GM12801 (cell line): ENCODE data around the gene EGF.

Source experiments
- TF ChIP-seq, protein P1 (sequence below): IDR thresholded peaks from one replicate; pipeline ENCODE4 v1.5.1; 2011; ENCODE audit warnings: control low read depth; ENCODE audit not compliant: insufficient read length; ENCODE audit errors: extremely low read depth

The EGF gene

DNA sequence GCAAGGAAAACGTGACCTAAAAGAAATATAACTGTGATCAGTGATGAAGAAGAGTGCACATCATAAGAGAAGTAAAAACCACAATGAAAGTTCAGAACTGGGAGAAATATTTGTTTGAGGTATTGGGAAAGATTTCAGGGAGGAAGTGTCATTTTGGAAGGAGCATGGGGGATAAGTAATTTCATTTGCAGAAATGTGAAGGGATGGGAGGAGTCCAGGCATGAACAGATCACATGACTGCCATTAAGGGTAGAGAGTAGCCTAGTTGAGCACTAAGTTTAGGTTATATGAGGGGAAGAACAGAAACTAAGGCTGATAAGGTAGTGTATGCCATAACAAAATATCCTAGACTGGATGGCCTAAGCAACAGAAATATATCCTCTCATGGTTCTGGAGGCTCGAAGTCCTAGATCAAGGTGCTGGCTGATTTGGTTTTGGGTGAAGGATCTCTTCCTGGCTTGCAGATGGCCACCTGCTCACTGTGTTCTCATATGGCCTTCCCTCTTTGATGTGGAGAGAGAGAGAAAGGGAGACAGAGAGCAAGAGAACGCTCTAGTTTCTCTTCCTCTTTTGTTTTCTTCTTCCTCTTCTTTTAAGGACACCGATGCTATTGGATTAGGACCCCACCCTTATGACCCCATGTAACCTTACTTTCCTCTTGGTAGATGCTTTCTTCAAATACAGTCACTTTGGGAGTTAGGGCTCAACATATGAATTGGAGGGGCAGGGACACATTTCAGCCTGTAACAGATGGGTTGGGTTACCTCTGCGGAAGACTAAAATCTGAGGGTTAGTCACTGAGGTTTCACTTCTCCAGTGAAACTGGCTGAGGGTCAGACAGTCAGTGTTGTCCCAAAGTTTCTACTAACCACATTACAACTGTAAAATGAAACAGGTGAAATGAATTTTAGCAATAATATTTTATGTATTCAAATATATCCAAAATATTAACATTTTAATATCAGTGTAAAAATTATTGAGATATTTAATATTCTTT, 77.9 kb downstream of the EGF start:
- TF ChIP-seq, protein P1, sequence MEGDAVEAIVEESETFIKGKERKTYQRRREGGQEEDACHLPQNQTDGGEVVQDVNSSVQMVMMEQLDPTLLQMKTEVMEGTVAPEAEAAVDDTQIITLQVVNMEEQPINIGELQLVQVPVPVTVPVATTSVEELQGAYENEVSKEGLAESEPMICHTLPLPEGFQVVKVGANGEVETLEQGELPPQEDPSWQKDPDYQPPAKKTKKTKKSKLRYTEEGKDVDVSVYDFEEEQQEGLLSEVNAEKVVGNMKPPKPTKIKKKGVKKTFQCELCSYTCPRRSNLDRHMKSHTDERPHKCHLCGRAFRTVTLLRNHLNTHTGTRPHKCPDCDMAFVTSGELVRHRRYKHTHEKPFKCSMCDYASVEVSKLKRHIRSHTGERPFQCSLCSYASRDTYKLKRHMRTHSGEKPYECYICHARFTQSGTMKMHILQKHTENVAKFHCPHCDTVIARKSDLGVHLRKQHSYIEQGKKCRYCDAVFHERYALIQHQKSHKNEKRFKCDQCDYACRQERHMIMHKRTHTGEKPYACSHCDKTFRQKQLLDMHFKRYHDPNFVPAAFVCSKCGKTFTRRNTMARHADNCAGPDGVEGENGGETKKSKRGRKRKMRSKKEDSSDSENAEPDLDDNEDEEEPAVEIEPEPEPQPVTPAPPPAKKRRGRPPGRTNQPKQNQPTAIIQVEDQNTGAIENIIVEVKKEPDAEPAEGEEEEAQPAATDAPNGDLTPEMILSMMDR: no peak

DNA sequence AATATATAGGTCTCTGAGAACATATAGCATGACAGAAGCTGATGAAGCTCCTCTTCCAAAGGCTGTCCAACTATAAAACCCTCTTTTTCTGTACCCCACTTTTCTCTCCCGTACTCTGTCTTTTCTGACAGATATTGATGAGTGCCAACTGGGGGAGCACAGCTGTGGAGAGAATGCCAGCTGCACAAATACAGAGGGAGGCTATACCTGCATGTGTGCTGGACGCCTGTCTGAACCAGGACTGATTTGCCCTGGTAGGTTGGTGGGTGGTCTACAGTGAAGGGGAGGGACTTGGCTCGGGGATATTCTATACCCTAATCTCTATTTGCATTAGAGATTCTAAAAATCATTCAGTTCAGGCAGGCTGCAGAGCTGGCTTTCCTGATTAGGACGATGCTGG, 80.4 kb downstream of the EGF start:
- TF ChIP-seq, protein P1: no peak

DNA sequence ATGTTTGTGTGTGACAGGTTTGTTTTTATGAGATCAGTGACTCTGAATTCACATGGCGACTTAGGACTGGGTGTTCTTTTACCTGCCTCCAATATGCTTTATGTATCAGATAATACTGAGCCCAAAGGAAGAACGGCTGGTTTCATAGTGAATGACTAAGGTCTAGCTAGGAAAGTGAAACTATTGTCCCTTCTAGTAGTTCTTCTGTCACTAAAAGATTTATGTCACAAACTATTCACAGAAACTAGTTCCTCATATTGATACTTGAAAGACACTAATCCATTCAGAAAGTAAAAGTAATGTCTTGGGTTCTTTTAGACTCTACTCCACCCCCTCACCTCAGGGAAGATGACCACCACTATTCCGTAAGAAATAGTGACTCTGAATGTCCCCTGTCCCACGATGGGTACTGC, 81.7 kb downstream of the EGF start:
- TF ChIP-seq, protein P1: no peak

DNA sequence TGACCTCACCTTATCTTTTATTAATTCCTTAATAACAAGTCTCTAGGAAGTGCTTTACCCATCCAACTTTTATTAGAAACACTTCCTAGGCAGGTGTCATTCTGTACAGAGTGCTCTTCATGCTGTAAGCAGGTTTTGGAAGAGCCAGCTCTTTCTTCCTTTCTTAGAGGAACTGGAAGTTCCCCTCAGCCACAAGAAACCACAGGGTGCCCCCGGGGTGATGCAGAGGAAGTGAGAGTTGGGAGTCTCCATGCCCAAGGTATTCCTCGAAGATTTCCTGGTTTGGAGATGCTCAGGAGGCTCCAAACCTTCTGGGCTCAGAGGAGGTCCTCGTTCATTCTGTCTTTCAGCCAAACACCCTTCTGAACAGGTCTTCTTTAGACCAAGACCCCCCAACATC, 83.8 kb downstream of the EGF start:
- TF ChIP-seq, protein P1: no peak

DNA sequence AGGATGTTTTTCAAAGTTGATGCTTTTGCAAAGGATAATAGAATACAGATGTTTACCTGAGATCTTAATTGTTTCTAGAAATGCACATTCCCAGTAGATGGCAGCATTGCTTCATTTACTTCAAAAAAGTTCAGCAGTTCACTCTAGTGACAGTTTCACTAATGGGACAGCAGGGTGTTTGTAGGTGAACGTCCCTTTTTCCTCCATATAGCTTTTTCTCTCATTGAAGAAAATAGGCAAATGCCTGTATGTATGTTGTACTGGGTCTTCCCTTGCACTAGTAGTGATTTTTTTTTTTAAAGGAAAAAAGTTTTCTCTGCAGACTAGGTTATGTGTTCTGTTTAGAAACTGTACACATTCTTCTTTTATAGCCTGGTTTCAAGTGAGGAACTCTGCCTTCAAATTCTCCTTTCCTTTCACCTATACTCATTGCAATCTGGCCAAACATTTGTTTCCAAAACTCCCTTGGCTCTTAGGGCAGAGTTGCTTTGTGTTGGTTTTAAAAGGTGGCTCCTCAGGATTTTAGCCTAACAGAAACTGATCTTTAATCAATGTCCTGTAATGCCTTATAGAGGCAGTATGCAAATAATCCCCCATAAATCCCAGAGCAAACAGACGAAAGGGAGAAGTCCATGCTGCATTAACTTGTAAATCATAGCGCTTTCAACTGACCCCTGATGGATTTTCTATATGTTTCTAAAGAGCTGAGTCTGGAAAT, 86.3 kb downstream of the EGF start:
- TF ChIP-seq, protein P1: no peak

DNA sequence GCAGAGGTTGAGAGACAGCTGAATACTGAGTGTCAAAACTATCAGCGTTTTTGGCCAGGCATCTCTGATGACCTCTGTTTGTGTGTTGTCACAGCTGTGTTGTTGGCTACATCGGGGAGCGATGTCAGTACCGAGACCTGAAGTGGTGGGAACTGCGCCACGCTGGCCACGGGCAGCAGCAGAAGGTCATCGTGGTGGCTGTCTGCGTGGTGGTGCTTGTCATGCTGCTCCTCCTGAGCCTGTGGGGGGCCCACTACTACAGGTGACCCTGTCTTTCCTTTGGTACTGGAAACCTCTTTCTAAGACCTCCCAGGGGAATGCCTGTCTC, 86.9 kb downstream of the EGF start:
- TF ChIP-seq, protein P1: no peak

DNA sequence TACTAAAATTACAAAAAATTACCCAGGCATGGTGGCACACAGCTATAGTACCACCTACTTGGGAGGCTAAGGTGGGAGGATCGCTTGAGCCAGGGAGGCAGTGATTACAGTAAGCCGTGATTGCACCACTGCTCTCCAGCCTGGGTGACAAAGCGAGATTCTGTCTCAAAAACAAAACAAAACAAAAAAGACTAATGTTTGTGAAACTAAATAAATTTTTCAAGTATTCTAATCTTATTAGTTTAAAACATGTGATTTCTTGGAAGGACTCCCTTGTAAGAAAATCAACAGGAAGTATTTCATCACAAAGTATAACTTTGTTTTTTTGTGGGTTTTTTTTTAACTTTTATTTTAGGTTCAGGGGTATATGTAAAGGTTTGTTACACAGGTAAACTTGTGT, 89.6 kb downstream of the EGF start:
- TF ChIP-seq, protein P1: no peak
